Measurements from ENCODE around the gene RGS7.
"Not testable (repeated sequence)": the region's sequence is repeated elsewhere in the genome, so short reads cannot be mapped to it uniquely, and the experiment has no call there.

The RGS7 gene

GRCh38 chr1:241161188-241161689 is 195.8 kb downstream of the RGS7 start:
- ChIA-PET CTCF (no interaction called here), POLR2A (no interaction called here)
- H3K4me3 ChIP-seq (ENCODE audit: low read depth, low read length), result no peak overlapping the region
- TF ChIP-seq CTCF (IDR thresholded peaks at IDR 0.05; ENCODE audit: insufficient read depth, low read length, missing control alignments), result no peak
- DNase-seq (ENCODE audit: low read depth, low spot score), result no peak

GRCh38 chr1:241157435-241157834 is 199.6 kb downstream of the RGS7 start:
- TF ChIP-seq CTCF (IDR thresholded peaks at IDR 0.05; ENCODE audit: insufficient read depth, low read length, missing control alignments), result no peak
- ChIA-PET POLR2A (no interaction called here), CTCF (no interaction called here)
- DNase-seq (ENCODE audit: low read depth, low spot score), result no peak
- no peak overlapping the region for H3K4me3 ChIP-seq (ENCODE audit: low read depth, low read length)

DNA sequence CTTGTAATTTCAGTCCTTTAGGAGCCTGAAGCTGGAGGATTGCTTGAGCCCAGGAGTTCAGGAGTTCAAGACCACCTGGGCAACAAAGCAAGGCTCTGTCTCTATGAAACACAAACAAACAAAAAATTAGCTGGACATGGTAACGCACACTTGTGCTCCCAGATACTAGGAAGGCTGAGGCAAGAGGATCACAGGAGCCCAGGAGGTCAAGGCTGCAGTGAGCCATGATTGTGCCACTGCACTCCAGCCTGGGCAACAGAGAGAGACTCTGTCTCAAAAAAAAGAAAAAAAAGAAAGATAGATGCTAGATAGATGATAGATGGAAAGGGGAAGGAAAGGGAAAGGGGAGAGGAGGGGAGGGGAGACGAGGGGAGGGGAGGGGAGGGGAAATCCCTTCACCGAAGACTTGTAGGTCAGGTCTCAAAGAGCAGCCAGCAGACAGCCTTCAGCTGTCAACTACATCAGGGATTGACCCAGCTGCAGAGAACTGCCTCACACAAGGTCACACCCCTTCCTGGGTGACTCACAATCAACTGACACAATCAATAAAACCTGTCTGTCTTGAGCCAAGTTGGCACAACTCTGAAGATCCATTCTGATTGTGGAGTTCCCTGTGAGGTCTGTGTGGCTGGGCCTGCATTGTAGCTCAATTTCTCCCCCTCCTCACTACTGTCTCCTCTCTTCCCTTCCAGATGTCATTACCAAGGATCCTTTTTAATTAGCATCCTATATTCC is 200.6 kb downstream of the RGS7 start:
- H3K4me3 ChIP-seq (ENCODE audit: low read depth, low read length), result no peak overlapping the region
- TF ChIP-seq CTCF (IDR thresholded peaks at IDR 0.05; ENCODE audit: insufficient read depth, low read length, missing control alignments), result no peak
- CTCF ChIA-PET, result no interaction called here
- DNase-seq (ENCODE audit: low read depth, low spot score), result no peak
- POLR2A ChIA-PET, result no interaction called here

DNA sequence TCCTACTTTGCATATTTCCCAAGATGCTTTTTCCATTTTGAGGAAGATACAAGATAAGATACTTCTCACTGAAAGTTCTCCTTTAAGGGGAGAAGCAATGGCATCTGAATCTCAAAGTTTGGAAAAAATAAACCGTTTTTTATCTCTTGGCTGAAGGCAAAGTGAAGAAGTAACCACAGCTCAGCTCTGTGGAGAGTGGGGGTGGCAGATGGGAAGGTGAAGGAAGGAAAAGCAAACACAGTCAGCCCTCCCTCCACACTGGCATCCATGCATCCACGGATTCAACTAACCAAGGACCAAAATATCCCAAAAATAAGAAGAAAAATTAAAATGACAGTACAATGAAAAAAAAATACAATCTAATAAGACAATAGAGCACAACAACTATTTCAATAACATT is 211.1 kb downstream of the RGS7 start:
- DNase-seq (ENCODE audit: low read depth, low spot score), result no peak
- TF ChIP-seq CTCF (IDR thresholded peaks at IDR 0.05; ENCODE audit: insufficient read depth, low read length, missing control alignments), result no peak
- POLR2A ChIA-PET, result no interaction called here
- H3K4me3 ChIP-seq (ENCODE audit: low read depth, low read length), result no peak overlapping the region
- CTCF ChIA-PET, result no interaction called here

- no peak overlapping the region for H3K4me3 ChIP-seq (ENCODE audit: low read depth, low read length)
- CTCF ChIA-PET, result no interaction called here
- POLR2A ChIA-PET, result no interaction called here
- DNase-seq (ENCODE audit: low read depth, low spot score), result no peak
- no peak for TF ChIP-seq CTCF (IDR thresholded peaks at IDR 0.05; ENCODE audit: insufficient read depth, low read length, missing control alignments)
These were observed 213.1 kb downstream of the RGS7 start for GRCh38 chr1:241143765-241144442.

DNA sequence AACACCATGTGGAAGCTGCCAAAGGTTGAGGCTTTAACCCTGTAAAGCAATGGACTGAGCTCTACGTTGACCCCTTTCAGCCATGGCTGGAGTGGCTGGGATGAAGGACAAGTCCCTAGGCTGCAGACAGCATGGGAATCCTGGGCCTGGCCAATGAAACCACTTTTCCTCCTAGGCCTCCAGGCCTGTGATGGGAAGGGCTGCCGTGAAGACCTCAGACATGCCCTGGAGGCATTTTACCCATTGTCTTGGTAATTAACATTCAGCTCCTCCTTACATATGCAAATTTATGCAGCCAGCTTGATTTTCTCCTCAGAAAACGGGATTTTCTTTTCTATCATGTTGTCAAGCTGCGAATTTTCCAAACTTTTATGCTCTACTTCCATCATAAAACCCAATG is 214.5 kb downstream of the RGS7 start:
- CTCF ChIA-PET, result no interaction called here
- POLR2A ChIA-PET, result no interaction called here
- DNase-seq (ENCODE audit: low read depth, low spot score), result no peak

DNA sequence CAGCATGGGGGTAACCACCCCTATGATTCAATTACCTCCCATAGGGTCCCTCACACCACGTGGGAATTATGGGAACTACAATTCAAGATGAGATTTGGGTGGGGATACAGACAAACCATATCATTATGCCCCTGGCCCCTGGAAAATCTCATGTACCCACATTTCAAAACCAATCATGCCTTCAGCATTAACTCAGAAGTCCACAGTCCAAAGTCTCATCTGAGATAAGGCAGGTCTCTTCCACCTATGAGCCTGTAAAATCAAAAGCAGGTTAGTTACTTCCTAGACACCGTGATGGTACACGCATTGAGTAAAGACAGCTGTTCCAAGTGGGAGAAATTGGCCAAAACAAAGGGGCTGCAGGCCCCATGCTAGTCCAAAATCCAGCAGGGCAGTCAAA is 215.4 kb downstream of the RGS7 start:
- CTCF ChIA-PET; POLR2A ChIA-PET; DNase-seq (ENCODE audit: low read depth, low spot score); H3K4me3 ChIP-seq (ENCODE audit: low read depth, low read length): not testable (repeated sequence)

More for the DNA sequence above, 214.5 kb downstream of the RGS7 start:
- H3K4me3 ChIP-seq (ENCODE audit: low read depth, low read length), result no peak overlapping the region
- TF ChIP-seq CTCF (IDR thresholded peaks at IDR 0.05; ENCODE audit: insufficient read depth, low read length, missing control alignments), result no peak

Data from AG04449 (cell line).